ENCODE measurements around the gene CHIT1.

CHIT1 gene

GRCh38 chr1:203186446-203187303, 42.8 kb downstream of the CHIT1 start, which contains the start of gene CHI3L1:
CHI3L1 (minus strand) TSS chr1:203186704; CDS start chr1:203186623, 81 bp downstream.
- no peak for DNase-seq

- DNase-seq, result no peak
Measured at GRCh38 chr1:203186091-203186445, 43.4 kb downstream of the CHIT1 start.

GRCh38 chr1:203185585-203185984, 43.9 kb downstream of the CHIT1 start:
- no peak for DNase-seq

- no peak for DNase-seq
Measured at GRCh38 chr1:203185061-203185461, 44.4 kb downstream of the CHIT1 start.

GRCh38 chr1:203184467-203184866, 45.0 kb downstream of the CHIT1 start:
- no peak for DNase-seq

GRCh38 chr1:203183828-203184227, 45.6 kb downstream of the CHIT1 start:
- no peak for DNase-seq

GRCh38 chr1:203182387-203182953, 47.0 kb downstream of the CHIT1 start:
- no peak for DNase-seq

GRCh38 chr1:203181586-203182386, 47.7 kb downstream of the CHIT1 start:
- DNase-seq, result no peak

GRCh38 chr1:203180611-203181330, 48.7 kb downstream of the CHIT1 start:
- no peak for DNase-seq

GRCh38 chr1:203179667-203180005, 49.8 kb downstream of the CHIT1 start:
- no peak for DNase-seq

- no peak for DNase-seq
Measured at GRCh38 chr1:203178821-203179666, 50.4 kb downstream of the CHIT1 start.

GRCh38 chr1:203178083-203178482, 51.4 kb downstream of the CHIT1 start:
- no peak for DNase-seq

GRCh38 chr1:203177470-203178039, 51.9 kb downstream of the CHIT1 start:
- DNase-seq, result no peak

- DNase-seq, result no peak
Measured at GRCh38 chr1:203177036-203177405, 52.5 kb downstream of the CHIT1 start.

- no peak for DNase-seq
Measured at GRCh38 chr1:203176273-203177035, 53.0 kb downstream of the CHIT1 start.

GRCh38 chr1:203175827-203176241, 53.6 kb downstream of the CHIT1 start:
- no peak for DNase-seq

- no peak for DNase-seq
Measured at GRCh38 chr1:203175237-203175826, 54.1 kb downstream of the CHIT1 start, which contains the start of gene MYBPH. MYBPH (minus strand) TSS chr1:203175826; CDS start chr1:203175755, 71 bp downstream.

- DNase-seq, result no peak
Measured at GRCh38 chr1:203174324-203174985, 55.0 kb downstream of the CHIT1 start.

GRCh38 chr1:203173566-203173965, 55.9 kb downstream of the CHIT1 start:
- DNase-seq, result no peak

- no peak for DNase-seq
Measured at GRCh38 chr1:203173011-203173555, 56.4 kb downstream of the CHIT1 start.

All from stimulated activated naive CD4-positive, alpha-beta T cell (primary cell).